H1 (cell line): ENCODE results near the gene PTPRG. TPM values are rescaled to one million over a fixed set of nuclear protein-coding genes. Genes with fewer than 3 reads are reported as not detected.

ENCODE experiments used
- CTCF ChIA-PET: fragments of 300-600 bp; sonication (Branson Sonifier 250); formaldehyde crosslinking; loops from one replicate; lab custom pipeline; 2021; ENCODE audit not compliant: partially characterized antibody; lab: Charles Lee
- POLR2A ChIA-PET: fragments of 300-600 bp; sonication (Branson Sonifier 250); formaldehyde crosslinking; loops from one replicate; lab custom pipeline; 2021; ENCODE audit warnings: inconsistent platforms; ENCODE audit not compliant: partially characterized antibody; lab: Charles Lee
- DNase-seq, 2 experiments: peaks; one replicate each; pipeline versions ENCODE4 v3.0.0 to v3.0.0-alpha.2; 2010 to 2022; ENCODE audit warnings: low spot score in 2 of 2, low read depth in 1 of 2, mixed read lengths in 1 of 2
- FAIRE-seq: peaks from 2 replicates; lab custom pipeline; 2011; peaks lifted over from hg19 to GRCh38; lab: Jason Lieb, UNC
- H2AFZ ChIP-seq: 2 replicates; pipeline ENCODE4 v1.8.1; 2012; ENCODE audit warnings: low read length, inconsistent platforms
- H2AK5ac ChIP-seq: 2 replicates; pipeline ENCODE4 v1.6.1; 2013; ENCODE audit warnings: low read depth, low read length
- H2BK120ac ChIP-seq: replicated peaks from 2 replicates; pipeline ENCODE3; 2013; ENCODE audit warnings: low read depth, low read length, inconsistent platforms
- H2BK12ac ChIP-seq: 2 replicates; pipeline ENCODE4 v1.6.1; 2013; ENCODE audit warnings: low read depth, low read length
- H2BK15ac ChIP-seq: 2 replicates; pipeline ENCODE4 v1.6.1; 2013; ENCODE audit warnings: low read length
- H2BK20ac ChIP-seq: 2 replicates; pipeline ENCODE4 v1.6.1; 2013; ENCODE audit warnings: low read length
- H2BK5ac ChIP-seq: 2 replicates; pipeline ENCODE4 v1.6.1; 2013; ENCODE audit warnings: low read depth, low read length
- H3K14ac ChIP-seq: 2 replicates; pipeline ENCODE4 v1.6.1; 2013; ENCODE audit warnings: inconsistent platforms; ENCODE audit not compliant: insufficient read length
- H3K18ac ChIP-seq: 2 replicates; pipeline ENCODE4 v1.6.1; 2013; ENCODE audit warnings: low read length; ENCODE audit errors: extremely low read depth
- H3K23ac ChIP-seq: 2 replicates; pipeline ENCODE4 v1.6.1; 2013; ENCODE audit warnings: inconsistent platforms; ENCODE audit not compliant: insufficient read length
- H3K23me2 ChIP-seq: 2 replicates; pipeline ENCODE4 v1.6.1; 2013; ENCODE audit warnings: low read depth, low read length
- H3K27ac ChIP-seq: 2 replicates; pipeline ENCODE4 v1.6.1; 2011; ENCODE audit warnings: low read depth, low read length, inconsistent platforms
- H3K27me3 ChIP-seq, 4 experiments: replicated peaks in 1 of 4; 1 replicate in 1 of 4; 2 replicates in 3 of 4; pipeline versions ENCODE4 v1.6.1 to v1.8.1; 2011 to 2013; ENCODE audit warnings: low read length in 3 of 4, mild to moderate bottlenecking in 3 of 4, inconsistent platforms in 2 of 4, mixed read lengths in 2 of 4, moderate library complexity in 1 of 4; ENCODE audit not compliant: control insufficient read depth in 3 of 4, insufficient read depth in 3 of 4; ENCODE audit errors: extremely low read depth in 1 of 4
- H3K36me3 ChIP-seq, 4 experiments: 2 replicates each; pipeline versions ENCODE4 v1.6.1 to v1.8.1; 2011 to 2013; ENCODE audit warnings: mild to moderate bottlenecking in 4 of 4, low read length in 3 of 4, moderate library complexity in 2 of 4, control low read depth in 1 of 4, inconsistent platforms in 1 of 4; ENCODE audit not compliant: insufficient read depth in 4 of 4, control insufficient read depth in 2 of 4
- H3K4ac ChIP-seq: replicated peaks from 2 replicates; pipeline ENCODE3; 2013; ENCODE audit warnings: low read length, low read depth, mixed read lengths, inconsistent platforms; ENCODE audit not compliant: insufficient read length
- H3K4me1 ChIP-seq, 4 experiments: replicated peaks in 1 of 4; 1 replicate in 1 of 4; 2 replicates in 3 of 4; pipeline versions ENCODE4 v1.6.1 to v1.8.1; 2011 to 2013; ENCODE audit warnings: low read length in 3 of 4, inconsistent platforms in 2 of 4, mixed read lengths in 1 of 4; ENCODE audit not compliant: insufficient read depth in 4 of 4, control insufficient read depth in 3 of 4
- H3K4me2 ChIP-seq, 2 experiments: 2 replicates each; pipeline versions ENCODE4 v1.6.1 to v1.8.1; 2011 to 2013; ENCODE audit warnings: low read depth in 2 of 2, low read length in 2 of 2, control low read depth in 1 of 2, inconsistent platforms in 1 of 2, mild to moderate bottlenecking in 1 of 2; ENCODE audit not compliant: insufficient read depth in 1 of 2
- H3K4me3 ChIP-seq, 4 experiments: fragments of 200-600, 300-600 bp in 1 of 4; sonication (generic), shearing (Covaris generic), sonication (Bioruptor Twin) in 1 of 4; 2 replicates each; pipeline versions ENCODE4 v1.5.1 to v1.8.1; 2011 to 2016; ENCODE audit warnings: low read length in 4 of 4, low read depth in 3 of 4, control low read depth in 2 of 4, inconsistent platforms in 2 of 4, mild to moderate bottlenecking in 2 of 4, mixed read lengths in 1 of 4, moderate library complexity in 1 of 4; ENCODE audit not compliant: insufficient read depth in 2 of 4; ENCODE audit errors: extremely low read depth in 1 of 4
- H3K56ac ChIP-seq: replicated peaks from 2 replicates; pipeline ENCODE3; 2013; ENCODE audit warnings: low read depth, mild to moderate bottlenecking, mixed read lengths, low read length, inconsistent platforms; ENCODE audit not compliant: insufficient read length
- H3K79me1 ChIP-seq: 2 replicates; pipeline ENCODE4 v1.6.1; 2013; ENCODE audit warnings: low read depth, low read length, control low read depth
- H3K79me2 ChIP-seq, 2 experiments: 2 replicates each; pipeline versions ENCODE4 v1.6.1 to v1.8.1; 2012 to 2013; ENCODE audit warnings: low read length in 2 of 2, mild to moderate bottlenecking in 2 of 2, inconsistent platforms in 1 of 2; ENCODE audit not compliant: insufficient read depth in 2 of 2, control insufficient read depth in 1 of 2
- H3K9ac ChIP-seq, 4 experiments: replicated peaks in 1 of 4; 1 replicate in 1 of 4; 2 replicates in 3 of 4; pipeline versions ENCODE4 v1.6.1 to v1.8.1; 2011 to 2013; ENCODE audit warnings: low read depth in 3 of 4, low read length in 3 of 4, control low read depth in 2 of 4, mild to moderate bottlenecking in 2 of 4, moderate library complexity in 2 of 4, inconsistent platforms in 1 of 4; ENCODE audit errors: extremely low read depth in 1 of 4
- H3K9me3 ChIP-seq, 2 experiments: 2 replicates each; pipeline versions ENCODE4 v1.6.1 to v1.8.1; 2012 to 2013; ENCODE audit warnings: mild to moderate bottlenecking in 2 of 2, moderate library complexity in 2 of 2, control low read depth in 1 of 2, inconsistent platforms in 1 of 2, low read depth in 1 of 2, low read length in 1 of 2, mixed read lengths in 1 of 2; ENCODE audit not compliant: insufficient read depth in 2 of 2
- H4K20me1 ChIP-seq, 2 experiments: replicated peaks in 1 of 2; 2 replicates each; pipeline versions ENCODE3 to v1.8.1; 2011 to 2013; ENCODE audit warnings: inconsistent platforms in 2 of 2, low read length in 2 of 2, mild to moderate bottlenecking in 1 of 2; ENCODE audit not compliant: insufficient read depth in 2 of 2, control insufficient read depth in 1 of 2
- H4K5ac ChIP-seq: 2 replicates; pipeline ENCODE4 v1.6.1; 2013; ENCODE audit warnings: low read length, low read depth, mixed read lengths, inconsistent platforms; ENCODE audit not compliant: insufficient read length
- H4K8ac ChIP-seq: 2 replicates; pipeline ENCODE4 v1.8.0; 2013; ENCODE audit warnings: mild to moderate bottlenecking, moderate library complexity, low read length, inconsistent platforms; ENCODE audit not compliant: insufficient read depth; ENCODE audit errors: extremely low read depth
- H4K91ac ChIP-seq: replicated peaks from 2 replicates; pipeline ENCODE3; 2013; ENCODE audit warnings: low read length, mixed read lengths, inconsistent platforms; ENCODE audit not compliant: insufficient read length
- WGBS, 2 experiments: shearing (Covaris generic) in 1 of 2; methylation state at CpG; one replicate each; pipeline versions ENCODE4 v1.1.6 to v1.1.7; 2013 to 2015; ENCODE audit warnings: low lambda C conversion rate in 2 of 2, mixed read lengths in 2 of 2, inconsistent platforms in 1 of 2, low coverage in 1 of 2, missing lambda C conversion rate in 1 of 2; ENCODE audit not compliant: insufficient replicate concordance in 2 of 2, insufficient coverage in 1 of 2, insufficient read length in 1 of 2; ENCODE audit errors: extremely low coverage in 1 of 2, missing lambda C conversion rate in 1 of 2; 5-methylcytosine and 5-hydroxymethylcytosine counted together
- polyA plus RNA-seq, 7 experiments: library from polyadenylated mRNA; depleted of rRNA in 3 of 7; stranded (reverse) in 5 of 7; unstranded in 2 of 7; fragments of >200 nt in 5 of 7; fragments of 200-250 nt in 2 of 7; gene quantifications; 1 replicate in 5 of 7; 2 replicates in 1 of 7; 4 replicates in 1 of 7; pipeline versions ENCODE4 v1.2.1 to v1.2.3, GENCODE V29; 2011 to 2013; ENCODE audit warnings: missing spikeins in 2 of 7, mixed read lengths in 2 of 7
- total RNA-seq: library from RNA; stranded (reverse); fragmentation: NEBNext Ultra II Directional; extraction: Animal tissue kit (Norgen Biotek cat#: 25700); gene quantifications from 2 replicates; pipeline ENCODE4 v1.2.1, GENCODE V29; 2021

Gene PTPRG
- total and polyA plus RNA-seq, 2 of the 8 experiments (the other 6 are each of a cell fraction or from before 2014, with no cell fraction given) = 23.3 to 96.2 TPM

GRCh38 chr3:62048577-62048976, 487.2 kb downstream of the PTPRG start:
- Histone ChIP-seq H3K36me3 (no peaks in the 10 kb centered on the region), H2AFZ (no peak overlapping the region), H3K9ac (no peak overlapping the region), H3K56ac (no peak overlapping the region), H3K4ac (no peak overlapping the region), H4K91ac (no peak overlapping the region), H3K23me2 (no peaks in the 10 kb centered on the region), H3K4me3 (no peak overlapping the region), H3K4me2 (no peak overlapping the region), H2BK120ac (no peak overlapping the region), H3K9me3 (no peaks in the 10 kb centered on the region), H3K79me2 (peaks cover 0 to 42% of the 10 kb centered on the region in 2 experiments; a peak in 2 of 4 replicates), H2BK20ac (no peak overlapping the region), H2AK5ac (no peak overlapping the region), H3K27ac (no peak overlapping the region), H4K8ac (no peak overlapping the region), H4K5ac (no peak overlapping the region), H2BK12ac (no peak overlapping the region), H2BK15ac (no peak overlapping the region), H4K20me1 (no peaks in the 10 kb centered on the region), H3K14ac (no peak overlapping the region), H2BK5ac (no peak overlapping the region), H3K79me1 (no peaks in the 10 kb centered on the region; the same call in 1 of the 2 replicates), H3K27me3 (no peaks in the 10 kb centered on the region), H3K4me1 (peaks cover 0 to 15% (median 5%) of the 10 kb centered on the region in 4 experiments; a peak in 3 of 7 replicates), H3K23ac (no peak overlapping the region), H3K18ac (no peak overlapping the region)
- DNase-seq (no peak), FAIRE-seq (no peak)
- ChIA-PET POLR2A (interaction anchor here (0.6 to 1.2 kb wide), 2 partner anchors 58 to 143 kb away, joined by 3 read pairs; no protein-coding TSS in a partner anchor), CTCF (interaction anchor here (0.5 to 2.2 kb wide), 4 partner anchors 15 to 123 kb away, joined by 3 to 5 read pairs (median 4); no protein-coding TSS in a partner anchor)
- 86% methylated on average over 3 of the region's 3 CpGs; no CpG with 5 or more reads in 1 of the 2 experiments for WGBS, 2 experiments
